Lower lobe of right lung (tissue), 2 donors: ENCODE measurements around the gene RSRC1. TPM values are rescaled to one million over a fixed set of nuclear protein-coding genes. Genes with fewer than 3 reads are reported as not detected.

Experiments used
- ATAC-seq, 2 donors: fragments of 200-7000 bp; cut with Tn5 transposase; one replicate each; pipeline ENCODE4 v1.9.1; 2020 to 2022; ENCODE audit warnings: mild to moderate bottlenecking in 2 of 2, moderate library complexity in 2 of 2
- DNase-seq: peaks from one replicate; pipeline ENCODE4 v3.0.0-alpha.2; 2020
- H3K27ac ChIP-seq: fragments of 200-600 bp; one replicate; pipeline ENCODE4 v1.8.0; 2022
- H3K27me3 ChIP-seq: fragments of 200-600 bp; one replicate; pipeline ENCODE4 v1.8.0; 2022; ENCODE audit warnings: low read depth
- H3K36me3 ChIP-seq: fragments of 200-600 bp; one replicate; pipeline ENCODE4 v1.8.0; 2022; ENCODE audit warnings: mild to moderate bottlenecking
- H3K4me1 ChIP-seq: fragments of 200-600 bp; one replicate; pipeline ENCODE4 v1.8.0; 2022
- H3K4me3 ChIP-seq: fragments of 200-600 bp; one replicate; pipeline ENCODE4 v1.8.0; 2022; ENCODE audit warnings: mild to moderate bottlenecking
- H3K9me3 ChIP-seq: fragments of 200-600 bp; one replicate; pipeline ENCODE4 v1.8.0; 2022
- CTCF ChIP-seq: fragments of 200-600 bp; IDR thresholded peaks from one replicate; pipeline ENCODE4 v1.8.0; 2022; ENCODE audit warnings: antibody characterized with exemption, mild to moderate bottlenecking
- intact Hi-C: fragments of 100-400 bp; cut with DNase I; formaldehyde crosslinking; loops from one replicate; pipeline ENCODE4 v1.11.0; 2022
- total RNA-seq: library from RNA; stranded (reverse); fragmentation: NEBNext Ultra II Directional; extraction: Animal tissue kit (Norgen Biotek cat#: 25700); gene quantifications from one replicate; pipeline ENCODE4 v1.2.1, GENCODE V29; 2021
- donor health status: DM: no; HTN: yes; CAD: no; lungs with severe emphysema.

The RSRC1 gene
- total RNA-seq, 1 donor from 2014 or later = 29.8 TPM

DNA sequence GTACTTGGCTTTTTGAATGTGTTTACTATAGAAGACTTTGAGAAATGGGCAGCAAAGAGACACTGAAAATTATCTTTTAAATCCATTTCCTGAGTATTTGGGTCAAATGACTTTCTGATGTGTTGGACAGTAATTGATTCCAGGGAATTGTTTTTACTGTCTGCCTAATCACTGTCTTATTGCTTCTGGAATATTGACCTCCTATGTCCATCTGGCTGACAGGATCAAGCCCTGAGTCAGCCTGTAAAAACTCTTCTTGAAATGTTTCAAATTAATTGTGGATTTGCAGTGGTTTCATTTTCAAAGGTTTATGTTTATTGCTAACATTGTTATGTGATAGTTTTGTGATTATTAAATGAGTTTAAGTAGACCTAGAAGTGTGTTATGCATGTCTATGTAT is 410.5 kb downstream of the RSRC1 start:
- H3K9me3 ChIP-seq = no peaks in the 10 kb centered on the region

GRCh38 chr3:158522221-158523136 is 412.6 kb downstream of the RSRC1 start:
- Histone ChIP-seq H3K9me3 (no peaks in the 10 kb centered on the region), H3K36me3 (no peaks in the 10 kb centered on the region), H3K4me3 (no peak overlapping the region), H3K4me1 (no peaks in the 10 kb centered on the region), H3K27me3 (no peaks in the 10 kb centered on the region), H3K27ac (no peak overlapping the region)
- TF ChIP-seq CTCF = no peak
- DNase-seq (no peak), ATAC-seq (no peak)
- intact Hi-C loops = no loop called here

More for the DNA sequence above, 410.5 kb downstream of the RSRC1 start:
- H3K36me3 ChIP-seq = no peaks in the 10 kb centered on the region
- H3K4me1 ChIP-seq = no peaks in the 10 kb centered on the region
- no peak overlapping the region for H3K4me3 ChIP-seq
- H3K27me3 ChIP-seq = no peaks in the 10 kb centered on the region
- ATAC-seq = no peak
- no peak for TF ChIP-seq CTCF
- H3K27ac ChIP-seq = no peak overlapping the region
- intact Hi-C loops = no loop called here
- DNase-seq = no peak

- TF ChIP-seq CTCF = no peak
- Histone ChIP-seq H3K27ac (no peak overlapping the region), H3K4me1 (no peaks in the 10 kb centered on the region), H3K9me3 (no peaks in the 10 kb centered on the region), H3K27me3 (no peaks in the 10 kb centered on the region), H3K4me3 (no peak overlapping the region), H3K36me3 (no peaks in the 10 kb centered on the region)
- DNase-seq (no peak), ATAC-seq (no peak)
- intact Hi-C loops = no loop called here
Measured at GRCh38 chr3:158528076-158528674, 418.3 kb downstream of the RSRC1 start.

DNA sequence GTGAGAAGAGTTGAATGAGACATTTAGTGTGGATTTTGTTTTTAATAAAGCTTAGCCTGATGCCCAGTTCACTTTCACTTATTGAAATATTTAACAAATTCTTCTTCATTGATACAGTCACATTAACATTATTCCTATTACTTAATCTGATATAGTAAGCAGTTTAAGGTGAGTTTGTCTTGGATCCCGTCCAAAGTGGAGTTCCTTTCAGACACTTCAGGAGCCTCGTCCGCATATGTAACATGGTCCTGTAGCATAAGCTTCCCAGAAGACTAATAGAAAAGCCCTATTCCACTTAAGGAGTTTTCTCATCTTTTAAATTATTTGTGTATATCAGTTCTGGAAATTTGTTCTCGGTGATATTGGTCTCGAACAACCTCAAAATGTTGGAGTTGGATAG is 421.4 kb downstream of the RSRC1 start:
- no peaks in the 10 kb centered on the region for H3K27me3 ChIP-seq
- DNase-seq (no peak), ATAC-seq (peak in 1 of 2 donors; percentile 54)
- H3K36me3 ChIP-seq = no peaks in the 10 kb centered on the region
- no peak overlapping the region for H3K27ac ChIP-seq
- H3K9me3 ChIP-seq = no peaks in the 10 kb centered on the region
- intact Hi-C loops = no loop called here
- TF ChIP-seq CTCF = no peak
- no peak overlapping the region for H3K4me3 ChIP-seq
- no peaks in the 10 kb centered on the region for H3K4me1 ChIP-seq

GRCh38 chr3:158532099-158532734 is 422.3 kb downstream of the RSRC1 start:
- Histone ChIP-seq H3K27me3 (no peaks in the 10 kb centered on the region), H3K27ac (no peak overlapping the region), H3K4me1 (no peaks in the 10 kb centered on the region), H3K4me3 (no peak overlapping the region), H3K9me3 (no peaks in the 10 kb centered on the region), H3K36me3 (no peaks in the 10 kb centered on the region)
- DNase-seq (no peak), ATAC-seq (no peak)
- intact Hi-C loops = no loop called here
- peak; percentile 43 for TF ChIP-seq CTCF
